ENCODE data around the gene STX18. TPM values are rescaled to one million over a fixed set of nuclear protein-coding genes. Genes with fewer than 3 reads are reported as not detected.
"Not testable (repeated sequence)": the region's sequence is repeated elsewhere in the genome, so short reads cannot be mapped to it uniquely, and the experiment has no call there.

Gene STX18
- total RNA-seq, 2 donors from 2014 or later, result 30.8 to 33.5 TPM

DNA sequence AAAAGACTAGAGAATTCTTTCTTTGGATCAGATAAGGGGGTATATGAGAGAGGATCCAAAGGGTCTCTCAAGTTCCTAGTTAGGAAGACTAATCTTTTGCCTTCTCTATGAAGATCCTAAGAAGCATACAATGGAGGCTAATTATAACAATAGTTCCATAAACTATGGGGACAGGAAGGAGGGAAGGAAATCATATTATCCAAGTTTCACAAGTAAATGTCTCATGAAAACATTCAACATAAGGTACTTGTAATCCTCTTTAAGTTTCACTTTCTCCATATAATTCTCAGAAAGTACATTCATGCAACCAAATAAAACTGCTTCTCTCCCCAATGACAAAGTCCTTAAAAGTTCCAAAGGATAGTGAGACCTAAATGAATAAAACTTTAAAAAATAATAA lies 27.1 kb downstream of the STX18 start:
- Mint-ChIP-seq H3K27ac (no peak overlapping the region), H3K4me1 (ENCODE audit: low read depth in 2 of 2) (peaks cover 13 to 16% of the 10 kb centered on the region in 2 donors), H3K4me3 (no peak overlapping the region), H3K36me3 (no peaks in the 10 kb centered on the region), H3K9me3 (no peaks in the 10 kb centered on the region), H3K27me3 (no peaks in the 10 kb centered on the region)
- DNase-seq (ENCODE audit: low spot score) (no peak), ATAC-seq (no peak)

DNA sequence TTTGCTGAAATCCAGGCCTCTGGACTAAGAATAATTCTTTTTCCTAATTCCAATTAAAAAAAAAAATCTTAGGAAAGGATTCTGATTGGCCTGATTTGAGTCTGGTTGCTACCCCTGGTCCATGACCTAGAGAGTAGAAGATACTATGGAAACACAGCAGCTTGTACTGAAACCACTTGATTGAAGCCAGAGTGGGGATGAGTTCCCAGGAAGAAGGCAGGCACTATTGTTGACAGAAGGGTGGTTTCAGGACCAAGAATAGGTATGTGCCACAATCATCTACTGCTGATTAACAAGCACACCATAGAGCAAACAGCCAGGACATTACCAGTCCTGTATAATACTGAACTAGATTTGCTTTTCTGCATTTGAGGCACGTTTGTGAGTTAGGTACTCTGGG lies 29.6 kb downstream of the STX18 start:
- H3K36me3 Mint-ChIP-seq, result no peaks in the 10 kb centered on the region
- DNase-seq (ENCODE audit: low spot score), result no peak
- no peaks in the 10 kb centered on the region for H3K9me3 Mint-ChIP-seq
- no peak overlapping the region for H3K27ac Mint-ChIP-seq
- H3K27me3 Mint-ChIP-seq, result no peaks in the 10 kb centered on the region
- no peak for ATAC-seq
- no peak overlapping the region for H3K4me3 Mint-ChIP-seq
- peaks cover 7 to 10% of the 10 kb centered on the region in 2 donors for H3K4me1 Mint-ChIP-seq (ENCODE audit: low read depth in 2 of 2)

GRCh38 chr4:4510641-4511040 lies 31.2 kb downstream of the STX18 start:
- H3K4me3 Mint-ChIP-seq, H3K36me3 Mint-ChIP-seq, H3K27ac Mint-ChIP-seq: not testable (repeated sequence)

GRCh38 chr4:4509521-4509920 lies 32.3 kb downstream of the STX18 start:
- no peak for ATAC-seq
- no peak overlapping the region for H3K4me3 Mint-ChIP-seq
- no peaks in the 10 kb centered on the region for H3K36me3 Mint-ChIP-seq
- peaks cover 3 to 7% of the 10 kb centered on the region in 2 donors for H3K4me1 Mint-ChIP-seq (ENCODE audit: low read depth in 2 of 2)
- no peak overlapping the region for H3K27ac Mint-ChIP-seq
- H3K9me3 Mint-ChIP-seq, result no peaks in the 10 kb centered on the region
- no peak for DNase-seq (ENCODE audit: low spot score)
- no peaks in the 10 kb centered on the region for H3K27me3 Mint-ChIP-seq

More at GRCh38 chr4:4510641-4511040, 31.2 kb downstream of the STX18 start:
- H3K9me3 Mint-ChIP-seq; H3K4me1 Mint-ChIP-seq (ENCODE audit: low read depth in 2 of 2); DNase-seq (ENCODE audit: low spot score); H3K27me3 Mint-ChIP-seq; ATAC-seq: not testable (repeated sequence)

- Mint-ChIP-seq H3K4me1 (ENCODE audit: low read depth in 2 of 2) (peaks cover 3 to 7% of the 10 kb centered on the region in 2 donors), H3K27me3 (no peaks in the 10 kb centered on the region), H3K4me3 (no peak overlapping the region), H3K27ac (no peak overlapping the region), H3K9me3 (no peaks in the 10 kb centered on the region), H3K36me3 (no peaks in the 10 kb centered on the region)
- no peak for ATAC-seq
- DNase-seq (ENCODE audit: low spot score), result no peak
Measured at GRCh38 chr4:4507923-4508322, 33.9 kb downstream of the STX18 start.

DNA sequence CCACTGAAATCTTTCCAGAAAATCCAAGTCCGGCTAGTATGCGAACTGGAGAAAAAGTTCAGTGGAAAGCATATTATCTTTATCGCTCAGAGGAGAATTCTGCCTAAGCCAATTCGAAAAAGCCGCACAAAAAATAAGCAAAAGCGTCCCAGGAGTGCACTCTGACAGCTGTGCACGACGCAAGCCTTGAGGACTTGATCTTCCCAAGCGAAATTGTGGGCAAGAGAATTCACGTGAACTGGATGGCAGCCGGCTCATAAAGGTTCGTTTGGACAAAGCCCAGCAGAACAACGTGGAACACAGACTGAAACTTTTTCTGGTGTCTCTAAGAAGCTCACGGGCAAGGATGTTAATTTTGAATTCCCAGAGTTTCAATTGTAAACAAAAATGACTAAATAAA lies 34.4 kb downstream of the STX18 start:
- Mint-ChIP-seq H3K9me3 (no peaks in the 10 kb centered on the region), H3K4me1 (ENCODE audit: low read depth in 2 of 2) (peaks cover 7 to 12% of the 10 kb centered on the region in 2 donors), H3K36me3 (no peaks in the 10 kb centered on the region), H3K27ac (no peak overlapping the region), H3K4me3 (no peak overlapping the region), H3K27me3 (no peaks in the 10 kb centered on the region)
- ATAC-seq, result no peak
- DNase-seq (ENCODE audit: low spot score), result no peak

- no peak for ATAC-seq
- H3K4me1 Mint-ChIP-seq (ENCODE audit: low read depth in 2 of 2), result peaks cover 7 to 13% of the 10 kb centered on the region in 2 donors
Measured at GRCh38 chr4:4506961-4507360, 34.9 kb downstream of the STX18 start.

DNA sequence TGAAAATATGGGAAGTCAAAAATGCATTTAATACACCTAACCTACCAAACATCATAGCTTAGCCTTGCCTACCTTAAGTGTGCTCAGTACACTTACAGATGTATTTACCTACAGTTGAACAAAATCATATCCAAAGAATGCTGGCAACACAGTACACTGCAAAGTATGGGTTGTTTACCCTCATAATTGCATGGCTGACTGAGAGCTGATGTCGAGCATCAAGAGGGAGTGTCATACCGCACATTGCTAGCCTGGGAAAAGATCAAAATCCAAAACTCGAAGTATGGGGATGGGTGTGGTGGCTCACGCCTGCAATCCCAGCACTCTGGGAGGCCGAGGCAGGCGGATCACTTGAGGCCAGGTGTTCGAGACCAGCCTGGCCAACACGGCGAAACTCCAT lies 36.6 kb downstream of the STX18 start:
- not testable (repeated sequence) for H3K9me3 Mint-ChIP-seq; ATAC-seq; H3K27me3 Mint-ChIP-seq; DNase-seq (ENCODE audit: low spot score); H3K36me3 Mint-ChIP-seq; H3K27ac Mint-ChIP-seq; H3K4me3 Mint-ChIP-seq
- peaks cover 11 to 13% of the 10 kb centered on the region in 2 donors for H3K4me1 Mint-ChIP-seq (ENCODE audit: low read depth in 2 of 2)

More at GRCh38 chr4:4506961-4507360, 34.9 kb downstream of the STX18 start:
- Mint-ChIP-seq H3K9me3 (no peaks in the 10 kb centered on the region), H3K4me3 (no peak overlapping the region), H3K36me3 (no peaks in the 10 kb centered on the region), H3K27me3 (no peaks in the 10 kb centered on the region), H3K27ac (no peak overlapping the region)
- DNase-seq (ENCODE audit: low spot score), result no peak

DNA sequence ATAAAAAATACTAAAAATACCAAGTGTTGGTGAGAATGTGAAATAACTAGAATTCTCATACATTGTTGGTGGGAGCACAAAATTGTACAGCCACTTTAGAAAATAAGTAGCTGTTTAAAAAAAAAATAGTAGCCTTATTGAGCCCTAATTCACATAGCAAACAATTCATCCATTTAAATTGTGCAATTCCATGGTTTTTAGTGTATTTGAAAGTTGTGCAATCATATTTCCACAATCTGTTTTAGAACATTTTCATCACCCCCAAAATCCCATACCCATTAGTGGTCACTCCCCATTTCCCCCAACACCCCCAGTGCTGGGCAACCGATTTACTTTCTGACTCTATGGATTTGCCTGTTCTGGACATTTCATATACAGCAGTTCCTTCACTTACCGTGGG lies 37.1 kb downstream of the STX18 start:
- no peak for ATAC-seq
- DNase-seq (ENCODE audit: low spot score), result no peak
- H3K4me1 Mint-ChIP-seq (ENCODE audit: low read depth in 2 of 2), result peaks cover 11 to 13% of the 10 kb centered on the region in 2 donors
- no peaks in the 10 kb centered on the region for H3K9me3 Mint-ChIP-seq
- H3K27me3 Mint-ChIP-seq, result no peaks in the 10 kb centered on the region
- no peak overlapping the region for H3K27ac Mint-ChIP-seq
- H3K36me3 Mint-ChIP-seq, result no peaks in the 10 kb centered on the region
- H3K4me3 Mint-ChIP-seq, result no peak overlapping the region

DNA sequence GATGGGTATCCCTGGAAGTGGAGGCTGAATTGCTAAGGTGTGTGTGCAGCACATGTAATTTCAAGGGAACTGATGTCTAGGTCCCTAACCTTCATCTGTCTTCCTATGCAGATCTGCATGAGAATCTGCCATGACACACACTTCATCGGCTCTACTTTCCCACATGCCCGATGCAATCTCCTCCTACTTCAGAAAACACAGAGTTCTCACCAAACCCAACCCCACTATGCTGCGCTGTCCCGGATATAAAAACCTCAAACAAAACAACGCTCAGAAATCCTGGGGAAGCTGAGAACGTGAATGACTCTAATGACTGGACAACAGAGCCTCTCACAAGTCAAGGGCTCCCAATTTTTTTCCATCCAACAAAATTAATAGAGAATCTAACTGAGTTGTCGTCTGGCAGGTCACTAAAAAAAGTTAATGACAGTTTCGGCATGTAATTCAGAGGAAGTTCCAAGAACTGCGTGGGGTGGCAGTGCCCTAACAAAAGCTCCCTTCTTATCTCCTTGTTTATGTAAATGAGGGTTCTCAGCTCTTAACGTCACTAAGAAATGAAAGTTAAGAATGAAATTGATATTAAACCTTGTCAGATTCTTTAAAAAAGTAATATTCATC lies 39.0 kb downstream of the STX18 start:
- Mint-ChIP-seq H3K9me3 (no peaks in the 10 kb centered on the region), H3K4me1 (ENCODE audit: low read depth in 2 of 2) (peaks cover 11 to 13% of the 10 kb centered on the region in 2 donors), H3K27me3 (no peaks in the 10 kb centered on the region), H3K36me3 (no peaks in the 10 kb centered on the region), H3K27ac (peak overlapping the region in 1 of 2 donors; percentile 5), H3K4me3 (peak overlapping the region; percentile 59)
- no peak for DNase-seq (ENCODE audit: low spot score)
- ATAC-seq, result peak; percentile 70 to 73

DNA sequence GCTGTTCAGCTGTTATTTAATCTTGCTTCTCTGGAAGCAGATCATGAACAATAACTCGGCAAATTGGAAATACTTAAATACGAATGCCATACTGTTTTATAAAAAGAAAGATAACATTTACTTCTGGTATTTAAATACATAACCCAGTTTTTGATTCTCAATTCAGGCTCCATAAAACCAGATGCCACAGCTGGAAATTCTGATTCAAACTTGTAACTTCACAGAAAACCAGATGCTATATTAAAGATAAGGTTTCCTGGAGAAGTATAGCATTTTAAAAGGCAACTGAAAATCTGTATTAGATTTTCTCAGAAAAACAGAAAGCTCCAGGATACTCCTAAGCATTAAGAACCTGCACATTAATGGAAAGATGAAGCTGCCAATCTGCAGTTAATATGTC lies 40.2 kb downstream of the STX18 start:
- no peak overlapping the region for H3K27ac Mint-ChIP-seq
- no peaks in the 10 kb centered on the region for H3K27me3 Mint-ChIP-seq
- no peaks in the 10 kb centered on the region for H3K9me3 Mint-ChIP-seq
- H3K4me3 Mint-ChIP-seq, result no peak overlapping the region
- DNase-seq (ENCODE audit: low spot score) (no peak), ATAC-seq (no peak)
- H3K4me1 Mint-ChIP-seq (ENCODE audit: low read depth in 2 of 2), result peaks cover 11 to 13% of the 10 kb centered on the region in 2 donors
- no peaks in the 10 kb centered on the region for H3K36me3 Mint-ChIP-seq

GRCh38 chr4:4499438-4500123 lies 42.3 kb downstream of the STX18 start:
- H3K4me1 Mint-ChIP-seq (ENCODE audit: low read depth in 2 of 2), result peaks cover 10 to 16% of the 10 kb centered on the region in 2 donors

GRCh38 chr4:4496592-4497372 lies 45.1 kb downstream of the STX18 start:
- Mint-ChIP-seq H3K27me3 (no peaks in the 10 kb centered on the region), H3K27ac (peak overlapping the region in 1 of 2 donors; percentile 8), H3K4me3 (no peak overlapping the region), H3K36me3 (no peaks in the 10 kb centered on the region), H3K9me3 (no peaks in the 10 kb centered on the region), H3K4me1 (ENCODE audit: low read depth in 2 of 2) (peaks cover 13% of the 10 kb centered on the region in 2 donors)
- DNase-seq (ENCODE audit: low spot score) (no peak), ATAC-seq (no peak)

More at GRCh38 chr4:4499438-4500123, 42.3 kb downstream of the STX18 start:
- ATAC-seq (no peak), DNase-seq (ENCODE audit: low spot score) (no peak)
- Mint-ChIP-seq H3K9me3 (no peaks in the 10 kb centered on the region), H3K36me3 (no peaks in the 10 kb centered on the region), H3K4me3 (no peak overlapping the region), H3K27ac (no peak overlapping the region), H3K27me3 (no peaks in the 10 kb centered on the region)

DNA sequence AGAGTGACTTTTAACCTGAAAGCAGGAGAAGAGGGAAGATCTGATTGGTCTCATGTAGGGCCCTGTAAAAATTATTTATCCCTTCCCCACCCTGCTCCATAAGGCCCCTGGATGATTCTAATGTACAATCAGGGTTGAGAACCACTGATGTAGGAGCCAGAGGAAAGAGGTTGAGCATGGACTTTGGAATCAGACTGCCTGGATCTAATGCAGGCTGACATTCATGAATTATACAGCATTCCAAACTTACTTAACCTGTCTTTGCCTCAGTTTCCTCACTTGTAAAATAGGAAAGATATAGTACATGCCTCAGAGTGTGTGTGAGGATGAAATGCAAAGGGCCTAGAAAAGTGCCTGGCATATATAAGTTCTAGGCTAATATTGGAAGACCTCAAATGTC lies 47.0 kb downstream of the STX18 start:
- H3K4me3 Mint-ChIP-seq, result no peak overlapping the region
- ATAC-seq, result no peak
- no peaks in the 10 kb centered on the region for H3K36me3 Mint-ChIP-seq
- no peaks in the 10 kb centered on the region for H3K27me3 Mint-ChIP-seq
- H3K27ac Mint-ChIP-seq, result no peak overlapping the region
- H3K9me3 Mint-ChIP-seq, result no peaks in the 10 kb centered on the region
- H3K4me1 Mint-ChIP-seq (ENCODE audit: low read depth in 2 of 2), result peaks cover 9 to 13% of the 10 kb centered on the region in 2 donors
- no peak for DNase-seq (ENCODE audit: low spot score)

Data from natural killer cell treated with Interleukin-12 subunit alpha and Interleukin-12 subunit beta and Interleukin-15 and Interleukin-18, amount 100 ng/mL, for 72 hours (primary cell).